ENCODE results near the gene LRRTM3.

LRRTM3 gene

GRCh38 chr10:66940965-66941364 lies 15.1 kb downstream of the LRRTM3 start:
- no peak for DNase-seq

GRCh38 chr10:66941491-66941890 lies 15.7 kb downstream of the LRRTM3 start:
- DNase-seq, result no peak

- no peak for DNase-seq
Observed at GRCh38 chr10:66942407-66942806, 16.6 kb downstream of the LRRTM3 start.

GRCh38 chr10:66943590-66943989 lies 17.8 kb downstream of the LRRTM3 start:
- DNase-seq, result no peak

- no peak for DNase-seq
Observed at GRCh38 chr10:66951896-66952295, 26.1 kb downstream of the LRRTM3 start.

GRCh38 chr10:66958466-66958865 lies 32.6 kb downstream of the LRRTM3 start:
- no peak for DNase-seq

- no peak for DNase-seq
Observed at GRCh38 chr10:66964946-66965345, 39.1 kb downstream of the LRRTM3 start.

- DNase-seq, result no peak
Observed at GRCh38 chr10:66980246-66980815, 54.5 kb downstream of the LRRTM3 start.

GRCh38 chr10:66981361-66982052 lies 55.7 kb downstream of the LRRTM3 start:
- DNase-seq, result no peak

GRCh38 chr10:66982053-66982420 lies 56.2 kb downstream of the LRRTM3 start:
- no peak for DNase-seq

GRCh38 chr10:66982792-66983474 lies 57.1 kb downstream of the LRRTM3 start:
- no peak for DNase-seq

- DNase-seq, result no peak
Observed at GRCh38 chr10:66983475-66983818, 57.6 kb downstream of the LRRTM3 start.

GRCh38 chr10:66990143-66990830 lies 64.5 kb downstream of the LRRTM3 start:
- no peak for DNase-seq

GRCh38 chr10:66996996-66997395 lies 71.2 kb downstream of the LRRTM3 start:
- no peak for DNase-seq

GRCh38 chr10:66999762-67000545 lies 74.1 kb downstream of the LRRTM3 start:
- no peak for DNase-seq

- no peak for DNase-seq
Observed at GRCh38 chr10:67004690-67005089, 78.9 kb downstream of the LRRTM3 start.

- no peak for DNase-seq
Observed at GRCh38 chr10:67005981-67006380, 80.1 kb downstream of the LRRTM3 start.

GRCh38 chr10:67011480-67011879 lies 85.6 kb downstream of the LRRTM3 start:
- no peak for DNase-seq

GRCh38 chr10:67011981-67012380 lies 86.1 kb downstream of the LRRTM3 start:
- DNase-seq, result no peak

- no peak for DNase-seq
Observed at GRCh38 chr10:67015225-67015624, 89.4 kb downstream of the LRRTM3 start.

- no peak for DNase-seq
Observed at GRCh38 chr10:67017218-67017617, 91.4 kb downstream of the LRRTM3 start.

- DNase-seq, result no peak
Observed at GRCh38 chr10:67022099-67022498, 96.3 kb downstream of the LRRTM3 start.

- DNase-seq, result no peak
Observed at GRCh38 chr10:67033878-67034277, 108.0 kb downstream of the LRRTM3 start.
